Measurements from ENCODE around the gene PRKG1. TPM values are rescaled to one million over a fixed set of nuclear protein-coding genes. Genes with fewer than 3 reads are reported as not detected.

PRKG1 gene
- total and polyA plus RNA-seq, 7 donors, result 4.5 to 49.0 (median 31.7) TPM

DNA sequence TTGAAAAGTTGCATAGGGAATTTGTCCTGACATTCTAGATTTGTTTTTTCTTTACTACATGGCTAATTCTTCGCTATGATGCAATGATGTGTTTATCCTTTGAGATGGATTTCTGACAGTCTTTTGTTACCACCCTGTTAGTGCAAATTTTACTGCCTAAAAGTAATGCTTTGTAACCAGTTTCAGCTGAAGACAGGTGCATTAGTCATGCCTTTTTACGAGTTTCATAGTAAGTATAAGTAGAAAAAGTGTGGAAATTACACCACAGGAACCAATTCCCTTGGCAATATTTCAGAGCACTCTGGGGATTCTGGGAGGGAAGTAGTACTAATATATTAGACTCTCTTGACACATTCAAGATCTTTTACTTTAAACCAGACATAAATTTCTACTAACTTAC, 982.0 kb downstream of the PRKG1 start:
- intact Hi-C loops (cut with DNase I), result no loop called here
- 65 to 73% (median 73%) methylated on average over 2 of the region's 2 CpGs for WGBS, 3 donors
- Histone ChIP-seq H3K27ac (no peak overlapping the region), H3K4me1 (no peaks in the 10 kb centered on the region), H3K9me3 (no peaks in the 10 kb centered on the region), H3K27me3 (ENCODE audit: insufficient read depth in 3 of 3, low read length in 2 of 3) (no peaks in the 10 kb centered on the region), H3K36me3 (ENCODE audit: insufficient read depth in 1 of 2, low read depth in 1 of 2) (no peaks in the 10 kb centered on the region), H3K4me3 (no peak overlapping the region)
- TF ChIP-seq, protein P1, sequence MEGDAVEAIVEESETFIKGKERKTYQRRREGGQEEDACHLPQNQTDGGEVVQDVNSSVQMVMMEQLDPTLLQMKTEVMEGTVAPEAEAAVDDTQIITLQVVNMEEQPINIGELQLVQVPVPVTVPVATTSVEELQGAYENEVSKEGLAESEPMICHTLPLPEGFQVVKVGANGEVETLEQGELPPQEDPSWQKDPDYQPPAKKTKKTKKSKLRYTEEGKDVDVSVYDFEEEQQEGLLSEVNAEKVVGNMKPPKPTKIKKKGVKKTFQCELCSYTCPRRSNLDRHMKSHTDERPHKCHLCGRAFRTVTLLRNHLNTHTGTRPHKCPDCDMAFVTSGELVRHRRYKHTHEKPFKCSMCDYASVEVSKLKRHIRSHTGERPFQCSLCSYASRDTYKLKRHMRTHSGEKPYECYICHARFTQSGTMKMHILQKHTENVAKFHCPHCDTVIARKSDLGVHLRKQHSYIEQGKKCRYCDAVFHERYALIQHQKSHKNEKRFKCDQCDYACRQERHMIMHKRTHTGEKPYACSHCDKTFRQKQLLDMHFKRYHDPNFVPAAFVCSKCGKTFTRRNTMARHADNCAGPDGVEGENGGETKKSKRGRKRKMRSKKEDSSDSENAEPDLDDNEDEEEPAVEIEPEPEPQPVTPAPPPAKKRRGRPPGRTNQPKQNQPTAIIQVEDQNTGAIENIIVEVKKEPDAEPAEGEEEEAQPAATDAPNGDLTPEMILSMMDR (IDR thresholded peaks at IDR 0.05), result no peak
- ATAC-seq (no peak), DNase-seq (no peak)

DNA sequence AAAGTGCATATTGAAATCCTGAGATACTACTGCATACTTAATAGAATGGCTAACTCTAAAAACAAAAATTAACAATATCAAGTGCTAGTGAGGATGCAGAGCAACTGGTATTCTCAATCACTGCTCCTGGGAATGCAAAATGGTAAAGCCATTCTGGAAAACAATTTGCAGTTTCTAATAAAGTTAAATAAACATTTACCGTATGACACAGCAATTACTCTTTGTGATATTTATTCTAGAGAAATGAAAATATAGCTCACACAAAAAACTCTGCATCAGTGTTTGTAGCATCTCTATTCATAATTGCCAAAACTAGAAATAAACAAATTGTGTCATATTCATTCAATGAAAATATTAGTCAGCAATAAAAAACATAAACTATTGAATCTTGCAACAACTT, 984.8 kb downstream of the PRKG1 start:
- H3K4me3 ChIP-seq, result no peak overlapping the region
- no peak overlapping the region for H3K27ac ChIP-seq
- no peak for ATAC-seq
- H3K4me1 ChIP-seq, result no peaks in the 10 kb centered on the region
- no peak for DNase-seq
- no peaks in the 10 kb centered on the region for H3K27me3 ChIP-seq (ENCODE audit: insufficient read depth in 3 of 3, low read length in 2 of 3)
- no peaks in the 10 kb centered on the region for H3K36me3 ChIP-seq (ENCODE audit: insufficient read depth in 1 of 2, low read depth in 1 of 2)
- TF ChIP-seq, protein P1 (IDR thresholded peaks at IDR 0.05), result no peak
- WGBS, 3 donors, result 94 to 98% (median 95%) methylated on average over 1 of the region's 1 CpG
- no peaks in the 10 kb centered on the region for H3K9me3 ChIP-seq
- intact Hi-C loops (cut with DNase I), result no loop called here

DNA sequence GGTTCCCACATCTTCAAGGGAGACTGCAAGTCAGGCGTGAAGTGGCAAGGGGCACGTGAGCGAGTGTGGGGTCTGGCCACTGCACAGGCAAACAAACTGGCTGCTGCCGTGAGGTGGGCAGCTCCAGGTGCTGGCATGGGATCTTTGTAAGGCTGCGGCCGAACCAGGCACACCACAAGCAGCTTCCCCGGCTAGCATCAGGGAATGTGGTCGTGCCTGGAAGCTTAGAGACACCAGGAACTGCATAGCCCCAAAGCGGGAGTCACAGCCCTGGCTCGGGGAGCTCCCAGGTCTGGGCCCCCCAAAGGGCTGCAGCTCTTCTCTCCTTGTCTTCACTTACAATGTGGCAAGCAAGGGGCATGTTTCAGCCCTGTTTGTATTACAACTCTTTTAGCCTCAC, 988.9 kb downstream of the PRKG1 start:
- DNase-seq, result no peak
- Histone ChIP-seq H3K4me1 (peaks cover 5% of the 10 kb centered on the region), H3K9me3 (peaks cover 4% of the 10 kb centered on the region), H3K27ac (no peak overlapping the region), H3K27me3 (ENCODE audit: insufficient read depth in 3 of 3, low read length in 2 of 3) (no peaks in the 10 kb centered on the region), H3K4me3 (no peak overlapping the region), H3K36me3 (ENCODE audit: insufficient read depth in 1 of 2, low read depth in 1 of 2) (no peaks in the 10 kb centered on the region)
- intact Hi-C loops (cut with DNase I), result no loop called here
- TF ChIP-seq, protein P1 (IDR thresholded peaks at IDR 0.05), result no peak
- WGBS, 3 donors, result 89 to 95% (median 93%) methylated on average over 10 of the region's 10 CpGs
- no peak for ATAC-seq

DNA sequence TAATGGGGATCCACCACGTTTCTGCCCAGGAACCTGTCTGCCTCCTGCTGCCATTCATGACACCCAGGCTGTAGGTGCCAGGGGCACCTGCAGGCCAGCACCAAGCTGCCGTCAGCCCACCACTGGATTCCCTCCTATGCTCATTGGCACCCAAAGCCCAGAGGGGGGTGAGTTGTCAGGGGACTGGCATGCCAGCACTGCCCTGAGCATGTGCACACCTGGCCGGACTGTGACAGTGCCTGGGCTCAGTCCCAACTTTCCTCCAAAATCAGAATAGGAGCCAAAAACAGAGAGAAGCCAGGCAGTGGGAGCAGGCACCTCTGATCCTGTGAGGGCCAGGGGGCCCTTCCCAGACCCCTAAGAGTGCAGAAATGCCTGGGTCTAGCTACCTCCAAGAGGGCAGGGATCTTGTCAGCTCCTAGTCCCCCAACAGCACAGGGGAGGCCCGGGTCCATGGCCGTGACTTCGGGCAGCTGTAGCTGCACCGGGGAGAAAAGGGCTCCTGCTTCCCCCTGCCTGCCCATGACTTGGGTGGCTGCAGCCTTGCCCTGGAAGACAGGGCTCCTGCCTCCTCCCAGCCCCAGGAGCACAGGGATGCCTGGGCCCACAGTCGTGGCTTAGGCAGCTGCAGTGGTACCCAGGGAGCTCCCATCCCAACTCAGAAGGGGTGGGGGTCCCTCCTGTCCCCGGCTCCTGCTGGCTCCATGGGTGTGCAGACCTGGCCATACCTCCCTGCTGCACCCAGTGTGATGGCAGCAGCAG, 990.0 kb downstream of the PRKG1 start:
- Histone ChIP-seq H3K9me3 (peaks cover 4% of the 10 kb centered on the region), H3K27ac (no peak overlapping the region), H3K36me3 (ENCODE audit: insufficient read depth in 1 of 2, low read depth in 1 of 2) (no peaks in the 10 kb centered on the region), H3K4me3 (no peak overlapping the region), H3K27me3 (ENCODE audit: insufficient read depth in 3 of 3, low read length in 2 of 3) (no peaks in the 10 kb centered on the region), H3K4me1 (peaks cover 5% of the 10 kb centered on the region)
- 77 to 89% (median 79%) methylated on average over 9 of the region's 9 CpGs for WGBS, 3 donors
- ATAC-seq (peak; percentile 38 to 69 (median 50)), DNase-seq (peak in 1 of 2 donors; percentile 39)
- TF ChIP-seq, protein P1 (IDR thresholded peaks at IDR 0.05), result no peak
- intact Hi-C loops (cut with DNase I), result no loop called here

DNA sequence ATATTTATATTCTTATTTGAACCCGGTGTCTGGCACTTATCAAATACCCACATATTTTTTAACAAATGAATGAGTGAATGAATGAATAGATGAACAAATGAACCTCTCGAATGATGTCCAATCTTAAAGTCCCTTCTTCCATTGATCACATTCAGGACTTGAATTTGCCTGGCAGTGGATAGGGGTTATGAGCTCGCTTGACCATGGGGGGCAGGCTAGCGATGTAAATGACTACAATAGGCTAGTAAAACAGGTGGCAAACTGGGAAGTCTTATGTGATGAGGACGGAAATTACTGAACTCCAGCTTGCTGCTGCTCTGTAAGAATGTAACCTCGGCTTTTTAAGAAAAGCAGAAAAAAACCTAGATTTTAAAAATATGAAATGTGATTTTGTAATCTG, 992.1 kb downstream of the PRKG1 start:
- H3K27ac ChIP-seq, result no peak overlapping the region
- TF ChIP-seq, protein P1 (IDR thresholded peaks at IDR 0.05), result peak; percentile 5
- peak in 2 of 4 donors; percentile 54 to 56 for ATAC-seq
- intact Hi-C loops (cut with DNase I), result no loop called here
- 72 to 80% (median 78%) methylated on average over 6 of the region's 6 CpGs for WGBS, 3 donors
- H3K4me3 ChIP-seq, result no peak overlapping the region
- no peak for DNase-seq
- peaks cover 4% of the 10 kb centered on the region for H3K9me3 ChIP-seq
- no peaks in the 10 kb centered on the region for H3K27me3 ChIP-seq (ENCODE audit: insufficient read depth in 3 of 3, low read length in 2 of 3)
- H3K36me3 ChIP-seq (ENCODE audit: insufficient read depth in 1 of 2, low read depth in 1 of 2), result no peaks in the 10 kb centered on the region
- peaks cover 20% of the 10 kb centered on the region for H3K4me1 ChIP-seq
